Uterus (tissue), 4 donors: ENCODE measurements around the gene MRPL51. TPM values are rescaled to one million over a fixed set of nuclear protein-coding genes. Genes with fewer than 3 reads are reported as not detected.

Source experiments
- DNase-seq, 2 donors: peaks; one replicate each; pipeline ENCODE4 v3.0.0-alpha.2; 2019 to 2020
- H3K27ac ChIP-seq, 2 donors: fragments of 200-600 bp; sonication (generic); 1 replicate in 1 of 2; 2 replicates in 1 of 2; pipeline ENCODE4 v1.5.1; 2016 to 2018
- H3K27me3 ChIP-seq, 2 donors: fragments of 200-600 bp; sonication (generic); one replicate each; pipeline ENCODE4 v1.5.1; 2018 to 2019; ENCODE audit warnings: control low read depth in 1 of 2
- H3K36me3 ChIP-seq, 2 donors: fragments of 200-600 bp; sonication (generic); one replicate each; pipeline ENCODE4 v1.5.1; 2019; ENCODE audit warnings: control low read depth in 1 of 2
- H3K4me1 ChIP-seq, 2 donors: fragments of 200-600 bp; sonication (generic); one replicate each; pipeline ENCODE4 v1.5.1; 2018 to 2019; ENCODE audit warnings: control low read depth in 1 of 2
- H3K4me3 ChIP-seq, 2 donors: fragments of 200-600 bp; sonication (generic); 1 replicate in 1 of 2; 2 replicates in 1 of 2; pipeline ENCODE4 v1.5.1; 2018 to 2019; ENCODE audit warnings: mild to moderate bottlenecking in 1 of 2
- H3K9me3 ChIP-seq, 2 donors: fragments of 200-600 bp; sonication (generic); one replicate each; pipeline ENCODE4 v1.5.1; 2019; ENCODE audit warnings: control low read depth in 1 of 2
- POLR2A ChIP-seq, 2 donors: fragments of 450-650 bp; IDR thresholded peaks; one replicate each; pipeline ENCODE4 v1.6.1; 2016; ENCODE audit warnings: antibody characterized with exemption in 2 of 2, mild to moderate bottlenecking in 1 of 2, moderate library complexity in 1 of 2
- intact Hi-C: fragments of 100-400 bp; cut with DNase I; formaldehyde crosslinking; loops from one replicate; pipeline ENCODE4 v1.15.1; 2023; ENCODE audit warnings: low total_unique reads
- total RNA-seq, 4 donors: library from RNA; depleted of rRNA in 3 of 4; stranded (reverse); fragments of >200 nt in 3 of 4; gene quantifications; one replicate each; pipeline versions ENCODE4 v1.1.0 to v1.2.4, GENCODE V29; 2014 to 2023
- TF ChIP-seq, protein P1 (sequence below), 4 experiments: fragments of 200-600 bp in 2 of 4; fragments of 450-650 bp in 2 of 4; sonication (generic) in 2 of 4; IDR thresholded peaks; one replicate each; pipeline ENCODE4 v1.5.1; 2016 to 2019; ENCODE audit warnings: antibody characterized with exemption in 4 of 4, mild to moderate bottlenecking in 2 of 4, moderate library complexity in 1 of 4
- donor health status: DM: yes; HTN: yes; CAD: no.

Gene MRPL51
- total RNA-seq, 4 donors from 2014 or later, result 14.1 to 83.7 (median 36.4) TPM

DNA sequence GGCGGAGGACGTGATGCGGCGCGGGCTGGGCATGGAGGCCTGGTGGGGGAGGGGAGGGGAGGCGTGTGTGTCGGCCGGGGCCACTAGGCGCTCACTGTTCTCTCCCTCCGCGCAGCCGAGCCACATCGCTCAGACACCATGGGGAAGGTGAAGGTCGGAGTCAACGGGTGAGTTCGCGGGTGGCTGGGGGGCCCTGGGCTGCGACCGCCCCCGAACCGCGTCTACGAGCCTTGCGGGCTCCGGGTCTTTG is 41.6 kb upstream of the MRPL51 start:
- H3K36me3 ChIP-seq, result no peaks in the 10 kb centered on the region
- H3K4me3 ChIP-seq, result peak overlapping the region; percentile 77 to 88
- H3K9me3 ChIP-seq, result no peaks in the 10 kb centered on the region
- TF ChIP-seq, protein P1, sequence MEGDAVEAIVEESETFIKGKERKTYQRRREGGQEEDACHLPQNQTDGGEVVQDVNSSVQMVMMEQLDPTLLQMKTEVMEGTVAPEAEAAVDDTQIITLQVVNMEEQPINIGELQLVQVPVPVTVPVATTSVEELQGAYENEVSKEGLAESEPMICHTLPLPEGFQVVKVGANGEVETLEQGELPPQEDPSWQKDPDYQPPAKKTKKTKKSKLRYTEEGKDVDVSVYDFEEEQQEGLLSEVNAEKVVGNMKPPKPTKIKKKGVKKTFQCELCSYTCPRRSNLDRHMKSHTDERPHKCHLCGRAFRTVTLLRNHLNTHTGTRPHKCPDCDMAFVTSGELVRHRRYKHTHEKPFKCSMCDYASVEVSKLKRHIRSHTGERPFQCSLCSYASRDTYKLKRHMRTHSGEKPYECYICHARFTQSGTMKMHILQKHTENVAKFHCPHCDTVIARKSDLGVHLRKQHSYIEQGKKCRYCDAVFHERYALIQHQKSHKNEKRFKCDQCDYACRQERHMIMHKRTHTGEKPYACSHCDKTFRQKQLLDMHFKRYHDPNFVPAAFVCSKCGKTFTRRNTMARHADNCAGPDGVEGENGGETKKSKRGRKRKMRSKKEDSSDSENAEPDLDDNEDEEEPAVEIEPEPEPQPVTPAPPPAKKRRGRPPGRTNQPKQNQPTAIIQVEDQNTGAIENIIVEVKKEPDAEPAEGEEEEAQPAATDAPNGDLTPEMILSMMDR (IDR thresholded peaks at IDR 0.05), result no peak
- TF ChIP-seq POLR2A (IDR thresholded peaks at IDR 0.05), result no peak
- peaks cover 0 to 19% of the 10 kb centered on the region in 2 donors for H3K4me1 ChIP-seq
- H3K27ac ChIP-seq, result peak overlapping the region; percentile 90 to 94
- no peaks in the 10 kb centered on the region for H3K27me3 ChIP-seq
- intact Hi-C loops, result loop anchor here (10.0 kb wide), 1 partner anchor 200 kb away; no protein-coding TSS in a partner anchor
- no peak for DNase-seq

- peak within 1 kb of the TSS; percentile 77 to 88 for H3K4me3 ChIP-seq
- TF ChIP-seq POLR2A (IDR thresholded peaks at IDR 0.05), result peak; percentile 35 to 90
- TF ChIP-seq, protein P1 (IDR thresholded peaks at IDR 0.05), result peak in 1 of 4 experiments; percentile 20
- H3K36me3 ChIP-seq, result no peaks in the 10 kb centered on the region
- H3K4me1 ChIP-seq, result peaks cover 0 to 19% of the 10 kb centered on the region in 2 donors
- no peaks in the 10 kb centered on the region for H3K27me3 ChIP-seq
- no peaks in the 10 kb centered on the region for H3K9me3 ChIP-seq
- peak within 1 kb of the TSS; percentile 90 to 94 for H3K27ac ChIP-seq
- DNase-seq, result peak; percentile 91
- intact Hi-C loops, result loop anchor here (10.0 kb wide), 1 partner anchor 199 kb away; no protein-coding TSS in a partner anchor
These were observed 41.0 kb upstream of the MRPL51 start, which contains the start of gene GAPDH for GRCh38 chr12:6533923-6534694. TSS of gene GAPDH (plus strand) at chr12:6534517. CDS start at chr12:6534833, 316 bp downstream.

DNA sequence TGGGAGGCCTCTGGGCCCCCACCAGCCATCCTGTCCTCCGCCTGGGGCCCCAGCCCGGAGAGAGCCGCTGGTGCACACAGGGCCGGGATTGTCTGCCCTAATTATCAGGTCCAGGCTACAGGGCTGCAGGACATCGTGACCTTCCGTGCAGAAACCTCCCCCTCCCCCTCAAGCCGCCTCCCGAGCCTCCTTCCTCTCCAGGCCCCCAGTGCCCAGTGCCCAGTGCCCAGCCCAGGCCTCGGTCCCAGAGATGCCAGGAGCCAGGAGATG is 40.5 kb upstream of the MRPL51 start:
- no peaks in the 10 kb centered on the region for H3K9me3 ChIP-seq
- TF ChIP-seq, protein P1 (IDR thresholded peaks at IDR 0.05), result no peak
- TF ChIP-seq POLR2A (IDR thresholded peaks at IDR 0.05), result peak in 1 of 2 donors; percentile 11
- H3K27ac ChIP-seq, result peak overlapping the region; percentile 90 to 94
- no peaks in the 10 kb centered on the region for H3K27me3 ChIP-seq
- no peaks in the 10 kb centered on the region for H3K36me3 ChIP-seq
- no peak for DNase-seq
- H3K4me1 ChIP-seq, result peaks cover 0 to 19% of the 10 kb centered on the region in 2 donors
- H3K4me3 ChIP-seq, result peak overlapping the region; percentile 77 to 88
- intact Hi-C loops, result loop anchor here (10.0 kb wide), 1 partner anchor 199 kb away; no protein-coding TSS in a partner anchor

DNA sequence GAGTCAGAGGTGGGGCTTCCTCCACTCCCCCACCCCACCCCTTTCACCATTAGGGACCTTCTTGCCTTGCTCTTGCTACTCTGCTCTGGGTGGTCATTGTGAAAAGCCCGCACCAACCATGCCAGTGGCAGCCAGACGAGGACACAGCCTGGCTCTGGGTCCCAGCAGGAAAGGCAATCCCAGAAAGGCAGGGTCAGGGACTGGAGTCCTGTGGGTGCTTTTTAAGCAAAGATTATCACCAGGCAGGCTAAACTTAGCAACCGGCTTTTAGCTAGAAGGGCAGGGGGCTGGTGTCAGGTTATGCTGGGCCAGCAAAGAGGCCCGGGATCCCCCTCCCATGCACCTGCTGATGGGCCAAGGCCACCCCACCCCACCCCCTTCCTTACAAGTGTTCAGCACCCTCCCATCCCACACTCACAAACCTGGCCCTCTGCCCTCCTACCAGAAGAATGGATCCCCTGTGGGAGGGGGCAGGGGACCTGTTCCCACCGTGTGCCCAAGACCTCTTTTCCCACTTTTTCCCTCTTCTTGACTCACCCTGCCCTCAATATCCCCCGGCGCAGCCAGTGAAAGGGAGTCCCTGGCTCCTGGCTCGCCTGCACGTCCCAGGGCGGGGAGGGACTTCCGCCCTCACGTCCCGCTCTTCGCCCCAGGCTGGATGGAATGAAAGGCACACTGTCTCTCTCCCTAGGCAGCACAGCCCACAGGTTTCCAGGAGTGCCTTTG is 40.0 kb upstream of the MRPL51 start:
- Histone ChIP-seq H3K9me3 (no peaks in the 10 kb centered on the region), H3K4me3 (peak overlapping the region; percentile 77 to 88), H3K27me3 (no peaks in the 10 kb centered on the region), H3K36me3 (no peaks in the 10 kb centered on the region), H3K27ac (peak overlapping the region; percentile 90 to 94), H3K4me1 (peaks cover 0 to 19% of the 10 kb centered on the region in 2 donors)
- intact Hi-C loops, result loop anchor here (10.0 kb wide), 1 partner anchor 198 kb away; no protein-coding TSS in a partner anchor
- peak; percentile 53 to 65 for DNase-seq
- TF ChIP-seq, protein P1 (IDR thresholded peaks at IDR 0.05), result no peak
- TF ChIP-seq POLR2A (IDR thresholded peaks at IDR 0.05), result no peak
